ENCODE measurements around the gene PCNX2.

DNA sequence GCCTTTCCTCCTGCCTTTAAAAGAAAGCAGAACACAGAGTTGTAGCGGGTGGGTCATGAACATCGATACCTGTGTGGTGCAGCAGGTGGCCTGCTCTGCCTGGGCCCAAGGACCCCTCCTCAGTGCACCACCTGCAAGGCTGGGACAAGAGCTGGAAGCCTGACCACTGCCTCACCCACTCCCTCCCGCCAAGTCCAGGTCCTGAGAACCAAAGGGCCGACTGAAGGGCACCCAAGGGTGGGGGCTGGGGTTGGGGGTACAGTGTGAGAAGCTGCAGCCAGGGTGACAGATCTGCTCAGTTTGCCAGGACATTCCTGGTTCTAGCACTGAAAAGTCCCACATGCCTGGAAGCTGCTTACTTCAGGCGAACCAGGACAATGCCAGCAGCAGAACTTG is 309.0 kb downstream of the PCNX2 start:
- no peak for TF ChIP-seq SUZ12 (IDR thresholded peaks at IDR 0.05; ENCODE audit: extremely low read depth, insufficient read depth, insufficient read length)
- no peak for TF ChIP-seq ZNF274 (IDR thresholded peaks at IDR 0.05; ENCODE audit: low read depth, low read length)
- TF ChIP-seq YY1 (IDR thresholded peaks at IDR 0.05; ENCODE audit: insufficient read depth, insufficient read length) = no peak
